LNCAP (cell line): ENCODE measurements around the gene MAPRE3.

Experiments
- CTCF ChIP-seq: fragments of 450-650 bp; IDR thresholded peaks from 2 replicates; pipeline ENCODE4 v1.5.1; 2017; ENCODE audit warnings: mild to moderate bottlenecking

Gene MAPRE3

GRCh38 chr2:26988058-26988860 is 17.8 kb downstream of the MAPRE3 start:
- no peak for TF ChIP-seq CTCF

GRCh38 chr2:26989156-26989555 is 18.7 kb downstream of the MAPRE3 start:
- no peak for TF ChIP-seq CTCF

GRCh38 chr2:26991717-26992116 is 21.3 kb downstream of the MAPRE3 start:
- TF ChIP-seq CTCF: no peak

- TF ChIP-seq CTCF: no peak
Observed at GRCh38 chr2:26993768-26994167, 23.3 kb downstream of the MAPRE3 start.

GRCh38 chr2:26994983-26995382 is 24.5 kb downstream of the MAPRE3 start:
- TF ChIP-seq CTCF: no peak

- no peak for TF ChIP-seq CTCF
Observed at GRCh38 chr2:26997394-26997793, 27.0 kb downstream of the MAPRE3 start.

GRCh38 chr2:26998323-26998722 is 27.9 kb downstream of the MAPRE3 start:
- no peak for TF ChIP-seq CTCF

- TF ChIP-seq CTCF: no peak
Observed at GRCh38 chr2:27000228-27000627, 29.8 kb downstream of the MAPRE3 start.
